ENCODE results near the gene MSH3.

Gene MSH3

DNA sequence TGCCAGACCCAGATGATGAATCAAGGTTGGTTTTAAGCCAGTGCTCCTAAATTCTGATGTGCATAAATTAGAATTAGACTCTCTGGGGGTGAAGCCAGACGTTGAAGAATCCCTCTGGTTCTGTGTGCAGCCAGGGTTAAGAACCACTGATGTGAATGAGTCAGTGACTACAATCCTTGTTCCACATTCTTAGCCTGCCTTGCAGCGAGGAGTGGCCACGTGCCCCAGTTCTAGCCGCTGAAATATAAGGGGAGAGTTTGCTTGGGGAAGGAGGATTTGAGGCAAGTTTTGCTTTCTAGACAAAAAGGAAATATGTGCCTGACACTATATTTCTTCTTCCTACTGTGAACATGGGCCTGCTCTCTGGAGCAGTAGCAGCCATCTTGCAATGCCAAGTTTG is 34.2 kb upstream of the MSH3 start:
- Histone ChIP-seq H3K27ac (no peak overlapping the region), H3K4me2 (no peak overlapping the region), H3K4me3 (no peak overlapping the region), H3K36me3 (peaks cover 0 to 74% (median 26%) of the 10 kb centered on the region in 11 experiments; a peak in 14 of 22 replicates), H3K4me1 (peaks cover 0 to 32% (median 0%) of the 10 kb centered on the region in 10 experiments; a peak in 4 of 20 replicates), H4K20me1 (no peaks in the 10 kb centered on the region), H3K27me3 (no peaks in the 10 kb centered on the region), H3K9me3 (replicated peaks in 1 of 11) (no peaks in the 10 kb centered on the region), H3K9ac (no peak overlapping the region)
- no peak for TF ChIP-seq Cebpa-rat (IDR thresholded peaks at IDR 0.05)

DNA sequence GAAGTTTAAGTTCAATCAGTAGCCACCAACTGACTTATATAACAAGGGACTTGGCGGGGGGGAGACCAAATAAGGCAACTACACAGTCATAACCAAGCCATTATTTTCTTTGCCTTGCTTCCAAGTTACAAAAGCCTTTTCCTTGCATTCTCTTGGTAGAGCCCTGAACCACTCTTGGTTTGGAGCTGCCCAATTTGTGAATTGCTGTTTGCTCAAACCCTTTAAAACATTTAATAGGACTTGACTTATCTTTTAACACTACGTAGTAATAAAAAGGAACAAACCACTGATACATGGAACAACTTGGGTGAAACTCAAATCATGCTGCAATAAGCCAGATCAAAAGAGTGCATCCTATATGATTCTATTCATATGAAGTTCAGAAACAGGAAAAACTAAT is 31.7 kb upstream of the MSH3 start:
- Histone ChIP-seq H3K9ac (no peak overlapping the region), H3K27me3 (no peaks in the 10 kb centered on the region), H3K9me3 (replicated peaks in 1 of 11) (no peaks in the 10 kb centered on the region), H3K36me3 (peaks cover 0 to 78% (median 26%) of the 10 kb centered on the region in 11 experiments; a peak in 14 of 22 replicates), H3K4me2 (no peak overlapping the region), H3K4me3 (no peak overlapping the region), H3K27ac (no peak overlapping the region), H4K20me1 (no peaks in the 10 kb centered on the region), H3K4me1 (peaks cover 0 to 32% (median 0%) of the 10 kb centered on the region in 10 experiments; a peak in 4 of 20 replicates)
- TF ChIP-seq Cebpa-rat (IDR thresholded peaks at IDR 0.05), result no peak

DNA sequence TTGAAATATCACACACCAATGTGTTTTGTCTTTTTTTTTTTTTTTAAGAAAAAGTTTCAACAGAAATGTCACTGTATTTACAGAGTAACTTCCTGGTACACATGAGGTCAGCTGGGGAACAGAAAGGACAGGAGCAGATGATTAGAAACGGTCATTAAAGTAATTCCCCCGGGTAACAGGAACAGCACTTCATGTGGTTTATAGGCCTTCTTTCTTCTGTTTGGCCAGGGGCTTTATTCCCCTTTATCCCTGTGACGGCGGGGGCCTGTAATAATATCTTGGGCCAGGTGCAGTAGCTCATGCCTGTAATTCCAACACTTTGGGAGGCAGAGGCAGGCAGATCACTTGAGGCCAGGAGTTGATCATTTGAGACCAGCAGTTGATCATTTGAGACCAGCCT is 30.5 kb upstream of the MSH3 start:
- Histone ChIP-seq H3K4me3 (no peak overlapping the region), H3K9ac (no peak overlapping the region), H3K27me3 (no peaks in the 10 kb centered on the region), H4K20me1 (no peaks in the 10 kb centered on the region), H3K4me1 (peaks cover 0 to 33% (median 0%) of the 10 kb centered on the region in 10 experiments; a peak in 4 of 20 replicates), H3K4me2 (0 out of 22 replicates have a peak overlapping the region, but pooled peaks of 1 of the 11 experiments have one; percentile 23), H3K9me3 (replicated peaks in 1 of 11) (no peaks in the 10 kb centered on the region), H3K27ac (peak overlapping the region in 1 of 11 experiments; percentile 3; a peak in 3 of 22 replicates), H3K36me3 (peaks cover 0 to 66% (median 22%) of the 10 kb centered on the region in 11 experiments; a peak in 16 of 22 replicates)
- no peak for TF ChIP-seq Cebpa-rat (IDR thresholded peaks at IDR 0.05)

DNA sequence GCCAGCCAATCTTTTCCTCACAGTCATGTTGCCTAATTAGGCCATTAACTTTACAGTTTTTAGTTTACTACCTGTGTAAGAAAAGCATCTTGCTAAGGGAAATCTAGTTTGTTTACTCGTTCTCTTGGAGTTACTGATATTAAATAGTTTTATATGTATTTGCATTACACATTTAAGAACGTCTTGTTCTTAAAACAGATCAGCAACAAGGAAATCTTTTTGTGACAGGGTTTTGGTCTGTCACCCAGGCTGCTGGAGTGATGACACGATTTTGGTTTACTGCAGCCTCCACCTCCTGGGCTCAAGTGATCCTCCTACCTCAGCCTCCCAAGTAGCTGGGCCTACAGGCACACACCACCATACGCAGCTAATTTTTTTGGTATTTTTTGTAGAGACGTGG is 29.2 kb upstream of the MSH3 start:
- Histone ChIP-seq H3K36me3 (peaks cover 0 to 55% (median 31%) of the 10 kb centered on the region in 11 experiments; a peak in 19 of 22 replicates), H3K4me3 (no peak overlapping the region), H3K4me1 (peaks cover 0 to 44% (median 0%) of the 10 kb centered on the region in 10 experiments; a peak in 5 of 20 replicates), H3K27ac (no peak overlapping the region), H4K20me1 (no peaks in the 10 kb centered on the region), H3K27me3 (no peaks in the 10 kb centered on the region), H3K9ac (no peak overlapping the region), H3K4me2 (no peak overlapping the region), H3K9me3 (replicated peaks in 1 of 11) (peaks cover 0 to 2% (median 0%) of the 10 kb centered on the region in 11 experiments; a peak in 2 of 22 replicates)
- no peak for TF ChIP-seq Cebpa-rat (IDR thresholded peaks at IDR 0.05)

DNA sequence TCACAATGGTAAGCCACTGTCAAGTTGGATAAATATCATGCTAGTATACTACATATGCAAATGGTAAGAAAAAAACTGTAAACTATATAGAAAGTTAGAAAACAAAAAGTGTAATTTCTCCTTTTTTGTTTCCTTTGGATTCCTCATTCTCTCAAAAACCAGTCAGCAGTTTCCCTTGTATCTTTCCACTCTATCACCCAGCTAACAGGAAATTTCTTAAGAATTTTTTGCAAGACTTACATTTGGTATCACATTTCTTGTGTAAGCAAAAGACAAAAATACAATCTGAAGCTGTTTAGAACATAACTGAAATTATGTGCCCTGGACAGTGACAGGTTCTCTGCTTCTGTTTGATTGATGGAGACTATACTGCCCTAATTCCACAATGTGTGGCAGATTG is 25.2 kb upstream of the MSH3 start:
- H3K27me3 ChIP-seq, result no peaks in the 10 kb centered on the region
- TF ChIP-seq Cebpa-rat (IDR thresholded peaks at IDR 0.05), result no peak
- peak overlapping the region in 2 of 11 experiments; percentile 50 to 55; a peak in 3 of 22 replicates for H3K9ac ChIP-seq
- no peak overlapping the region for H3K4me3 ChIP-seq
- H3K27ac ChIP-seq, result peak overlapping the region in 3 of 11 experiments; percentile 36 to 69 (median 61); a peak in 5 of 22 replicates
- H3K9me3 ChIP-seq (replicated peaks in 1 of 11), result peaks cover 0 to 18% (median 0%) of the 10 kb centered on the region in 11 experiments; a peak in 5 of 22 replicates
- peaks cover 0 to 72% (median 49%) of the 10 kb centered on the region in 11 experiments for H3K36me3 ChIP-seq
- peak overlapping the region in 3 of 11 experiments; percentile 22 to 70 (median 58); a peak in 6 of 22 replicates for H3K4me2 ChIP-seq
- H3K4me1 ChIP-seq, result peaks cover 0 to 14% (median 0%) of the 10 kb centered on the region in 10 experiments; a peak in 5 of 20 replicates
- peaks cover 0 to 3% (median 0%) of the 10 kb centered on the region in 11 experiments; a peak in 1 of 22 replicates for H4K20me1 ChIP-seq

DNA sequence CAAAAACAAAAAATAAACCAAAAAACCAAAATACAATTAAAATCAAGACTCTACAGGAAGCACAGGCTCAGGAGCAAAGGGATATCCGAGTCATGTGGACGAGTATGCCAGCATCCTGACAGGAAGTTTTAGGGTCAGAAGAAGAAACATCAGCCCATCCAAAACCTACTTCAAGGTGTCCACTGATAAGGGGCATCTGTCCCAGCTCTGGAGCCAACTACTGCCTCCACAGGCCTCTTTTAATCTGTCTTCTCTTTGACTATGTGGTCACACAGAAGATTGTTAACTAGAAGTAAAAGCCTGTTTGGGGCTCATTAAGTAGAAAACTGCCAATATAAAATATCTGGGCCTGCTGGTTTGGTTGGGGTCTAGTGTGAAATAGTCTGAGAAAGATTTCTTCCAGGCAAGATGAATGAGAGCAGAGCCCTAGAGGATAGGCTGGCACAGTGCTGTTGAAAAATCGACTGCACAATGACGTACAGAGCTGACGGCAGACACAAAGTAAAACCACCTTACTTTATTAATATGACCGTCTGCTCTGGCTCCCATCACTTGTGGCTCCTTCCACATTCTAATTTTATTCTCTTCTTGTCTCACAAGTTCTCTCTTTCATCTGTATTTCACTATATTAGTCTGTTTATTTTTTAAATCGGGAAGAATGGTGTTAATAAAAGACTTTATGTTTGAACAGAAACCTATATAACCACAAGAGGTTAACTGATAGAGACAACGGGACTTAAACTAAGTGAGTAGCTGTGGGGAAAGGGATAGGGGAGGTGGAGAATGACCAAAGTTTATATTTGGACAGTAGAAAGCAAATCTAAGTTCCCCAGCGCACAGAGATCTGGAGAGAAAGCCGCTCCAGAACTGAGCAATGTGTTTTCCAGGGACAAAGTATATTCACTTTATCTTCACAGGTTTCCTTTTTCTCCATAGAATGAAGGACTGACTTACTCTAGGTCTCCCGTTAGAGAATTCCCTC is 22.9 kb upstream of the MSH3 start:
- Histone ChIP-seq H3K4me2 (no peak overlapping the region; a peak in 1 of 22 replicates), H3K27me3 (no peaks in the 10 kb centered on the region), H3K36me3 (peaks cover 0 to 68% (median 56%) of the 10 kb centered on the region in 11 experiments), H4K20me1 (peaks cover 0 to 3% (median 0%) of the 10 kb centered on the region in 11 experiments; a peak in 1 of 22 replicates), H3K4me1 (peaks cover 0 to 12% (median 0%) of the 10 kb centered on the region in 10 experiments; a peak in 5 of 20 replicates), H3K4me3 (no peak overlapping the region), H3K9me3 (replicated peaks in 1 of 11) (peaks cover 0 to 18% (median 0%) of the 10 kb centered on the region in 11 experiments; a peak in 5 of 22 replicates), H3K9ac (no peak overlapping the region), H3K27ac (no peak overlapping the region)
- TF ChIP-seq Cebpa-rat (IDR thresholded peaks at IDR 0.05), result no peak

DNA sequence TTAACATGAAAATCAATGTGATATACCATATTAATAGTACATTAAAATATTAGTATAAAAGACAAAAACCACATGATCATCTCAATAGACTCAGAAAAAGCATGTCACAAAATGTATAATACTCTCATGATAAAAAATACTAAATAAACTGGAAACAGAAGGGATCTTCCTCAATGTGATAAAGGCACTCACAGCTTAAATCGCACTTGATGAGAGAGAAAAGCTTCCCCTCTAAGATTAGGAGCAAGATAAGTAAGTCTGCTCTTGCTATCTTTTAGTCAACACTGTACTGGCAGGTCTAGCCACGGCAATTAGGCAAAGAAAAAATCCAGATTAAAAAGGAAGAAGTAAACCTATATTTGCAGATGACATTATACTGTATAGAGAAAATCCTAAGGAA is 21.8 kb upstream of the MSH3 start:
- no peak overlapping the region for H3K9ac ChIP-seq
- no peak for TF ChIP-seq Cebpa-rat (IDR thresholded peaks at IDR 0.05)
- H3K4me1 ChIP-seq, result peaks cover 0 to 12% (median 0%) of the 10 kb centered on the region in 10 experiments; a peak in 5 of 20 replicates
- no peak overlapping the region for H3K4me2 ChIP-seq
- H3K27me3 ChIP-seq, result no peaks in the 10 kb centered on the region
- no peak overlapping the region for H3K4me3 ChIP-seq
- H4K20me1 ChIP-seq, result peaks cover 0 to 3% (median 0%) of the 10 kb centered on the region in 11 experiments; a peak in 1 of 22 replicates
- peaks cover 0 to 18% (median 0%) of the 10 kb centered on the region in 11 experiments; a peak in 5 of 22 replicates for H3K9me3 ChIP-seq (replicated peaks in 1 of 11)
- H3K27ac ChIP-seq, result no peak overlapping the region
- H3K36me3 ChIP-seq, result peaks cover 0 to 78% (median 60%) of the 10 kb centered on the region in 11 experiments

DNA sequence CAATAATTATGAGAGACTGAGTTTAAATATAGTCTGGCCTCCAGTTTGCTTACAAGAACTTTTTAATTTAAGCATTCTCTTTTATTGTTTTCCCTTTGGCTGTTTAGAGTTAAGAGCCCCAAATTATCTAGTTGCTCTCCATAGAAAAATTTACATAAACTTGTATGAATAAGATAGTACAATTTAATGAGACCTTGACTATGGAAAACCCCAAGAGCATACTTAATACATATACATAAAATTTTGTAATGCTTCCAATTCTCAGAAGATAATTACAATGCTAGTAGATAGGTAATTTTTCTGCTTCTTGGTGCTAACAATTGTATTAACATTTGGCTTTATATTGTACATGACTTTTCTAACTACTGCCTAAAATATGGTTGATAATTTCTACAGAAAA is 20.3 kb upstream of the MSH3 start:
- Histone ChIP-seq H3K36me3 (peaks cover 0 to 79% (median 58%) of the 10 kb centered on the region in 11 experiments), H3K27me3 (no peaks in the 10 kb centered on the region), H3K4me3 (no peak overlapping the region), H3K4me1 (peaks cover 0 to 10% (median 0%) of the 10 kb centered on the region in 10 experiments; a peak in 5 of 20 replicates), H4K20me1 (peaks cover 0 to 3% (median 0%) of the 10 kb centered on the region in 11 experiments; a peak in 2 of 22 replicates), H3K9ac (no peak overlapping the region), H3K4me2 (no peak overlapping the region), H3K9me3 (replicated peaks in 1 of 11) (peaks cover 0 to 18% (median 0%) of the 10 kb centered on the region in 11 experiments; a peak in 5 of 22 replicates), H3K27ac (no peak overlapping the region)
- no peak for TF ChIP-seq Cebpa-rat (IDR thresholded peaks at IDR 0.05)
